ENCODE data around the gene SSX4B.
"Not testable (repeated sequence)": the region's sequence is repeated elsewhere in the genome, so short reads cannot be mapped to it uniquely, and the experiment has no call there.

The SSX4B gene

DNA sequence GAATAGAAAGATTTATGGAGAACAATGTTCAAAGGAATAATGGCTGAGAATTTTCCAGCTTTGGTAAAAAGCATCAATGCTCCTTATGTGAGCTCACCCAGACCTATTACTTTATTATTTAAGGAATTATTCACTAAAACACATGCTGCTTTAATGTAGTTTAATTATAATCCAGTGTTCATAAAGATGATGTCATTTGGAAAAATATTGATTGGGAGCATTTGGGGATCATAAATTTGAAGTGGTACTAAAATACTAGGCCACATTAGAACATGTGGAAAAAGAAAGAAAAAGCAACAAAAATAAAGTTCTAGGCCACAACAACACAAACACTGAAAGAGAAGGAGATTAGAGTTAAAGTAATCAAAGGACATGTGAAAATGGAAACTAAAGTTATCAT lies 38.3 kb upstream of the SSX4B start:
- no peak for TF ChIP-seq CTCF (IDR thresholded peaks at IDR 0.05; ENCODE audit: low read depth, low read length, missing control alignments)
- no peak overlapping the region for H3K4me3 ChIP-seq (ENCODE audit: low read depth, low read length)
- DNase-seq (ENCODE audit: low read depth) = no peak
- in situ Hi-C loops (cut with HindIII; ENCODE audit: low sequenced_read_pairs) = no loop called here

DNA sequence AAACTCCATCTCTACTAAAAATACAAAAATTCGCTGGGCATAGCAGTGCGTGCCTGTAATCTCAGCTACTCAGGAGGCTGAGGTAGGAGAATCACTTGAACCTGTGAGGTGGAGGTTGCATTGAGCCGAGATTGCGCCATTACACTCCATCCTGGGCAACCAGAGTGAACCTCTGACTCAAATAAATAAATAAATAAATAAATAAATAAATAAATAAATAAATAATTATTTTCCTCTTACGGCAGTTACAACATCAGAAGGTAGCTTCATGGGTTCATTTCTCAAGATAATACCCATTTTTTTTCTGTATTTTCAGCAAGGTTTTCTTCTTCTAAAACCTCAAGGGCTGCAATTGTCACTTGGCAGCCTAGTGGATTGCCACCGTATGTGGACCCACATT lies 35.4 kb upstream of the SSX4B start:
- H3K4me3 ChIP-seq (ENCODE audit: low read depth, low read length); in situ Hi-C loops (cut with HindIII; ENCODE audit: low sequenced_read_pairs); DNase-seq (ENCODE audit: low read depth): not testable (repeated sequence)

- DNase-seq (ENCODE audit: low read depth); in situ Hi-C loops (cut with HindIII; ENCODE audit: low sequenced_read_pairs); H3K4me3 ChIP-seq (ENCODE audit: low read depth, low read length): not testable (repeated sequence)
Measured at GRCh38 chrX:48433713-48434112, 22.0 kb upstream of the SSX4B start.

- DNase-seq (ENCODE audit: low read depth); H3K4me3 ChIP-seq (ENCODE audit: low read depth, low read length); in situ Hi-C loops (cut with HindIII; ENCODE audit: low sequenced_read_pairs): not testable (repeated sequence)
Measured at GRCh38 chrX:48430166-48430565, 18.4 kb upstream of the SSX4B start.

GRCh38 chrX:48429606-48430005 lies 17.8 kb upstream of the SSX4B start:
- in situ Hi-C loops (cut with HindIII; ENCODE audit: low sequenced_read_pairs); H3K4me3 ChIP-seq (ENCODE audit: low read depth, low read length); DNase-seq (ENCODE audit: low read depth): not testable (repeated sequence)

GRCh38 chrX:48427027-48427716 lies 15.4 kb upstream of the SSX4B start:
- H3K4me3 ChIP-seq (ENCODE audit: low read depth, low read length); in situ Hi-C loops (cut with HindIII; ENCODE audit: low sequenced_read_pairs); DNase-seq (ENCODE audit: low read depth): not testable (repeated sequence)

GRCh38 chrX:48397825-48398224 lies 13.9 kb downstream of the SSX4B start:
- DNase-seq (ENCODE audit: low read depth); H3K4me3 ChIP-seq (ENCODE audit: low read depth, low read length); in situ Hi-C loops (cut with HindIII; ENCODE audit: low sequenced_read_pairs): not testable (repeated sequence)

DNA sequence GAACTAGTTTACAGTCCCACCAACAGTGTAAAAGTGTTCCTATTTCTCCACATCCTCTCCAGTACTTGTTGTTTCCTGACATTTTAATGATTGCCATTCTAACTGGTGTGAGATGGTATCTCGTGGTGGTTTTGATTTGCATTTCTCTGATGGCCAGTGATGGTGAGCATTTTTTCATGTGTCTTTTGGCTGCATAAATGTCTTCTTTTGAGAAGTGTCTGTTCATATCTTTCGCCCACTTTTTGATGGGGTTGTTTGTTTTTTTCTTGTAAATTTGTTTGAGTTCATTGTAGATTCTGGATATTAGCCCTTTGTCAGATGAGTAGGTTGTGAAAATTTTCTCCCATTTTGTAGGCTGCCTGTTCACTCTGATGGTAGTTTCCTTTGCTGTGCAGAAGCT lies 14.8 kb downstream of the SSX4B start:
- H3K4me3 ChIP-seq (ENCODE audit: low read depth, low read length); in situ Hi-C loops (cut with HindIII; ENCODE audit: low sequenced_read_pairs); DNase-seq (ENCODE audit: low read depth): not testable (repeated sequence)

DNA sequence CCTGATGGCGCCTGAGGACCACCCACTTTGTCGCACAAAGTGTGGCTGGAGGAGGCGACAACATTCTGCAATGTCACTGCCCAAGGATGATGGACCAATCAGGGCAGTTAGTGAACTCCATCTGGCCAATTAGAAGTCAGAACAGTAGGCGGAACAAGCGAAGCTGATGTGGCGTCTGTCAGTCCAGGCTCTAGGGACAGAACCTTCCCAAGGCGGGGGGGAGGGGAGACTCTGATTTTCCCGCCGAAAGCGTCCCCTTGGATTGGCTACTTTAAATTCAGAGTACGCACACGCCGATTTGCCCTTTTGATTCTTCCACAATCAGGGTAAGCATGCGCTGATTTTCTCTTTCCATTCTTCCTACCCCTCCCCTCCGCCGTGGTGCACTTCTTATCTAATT lies 28.5 kb downstream of the SSX4B start, which contains the start of gene SSX4:
Gene SSX4 (plus strand): TSS at position 301 of the 400 bp plus-strand sequence. CDS start 515 bp downstream, outside the sequence.
- in situ Hi-C loops (cut with HindIII; ENCODE audit: low sequenced_read_pairs); DNase-seq (ENCODE audit: low read depth); H3K4me3 ChIP-seq (ENCODE audit: low read depth, low read length): not testable (repeated sequence)

DNA sequence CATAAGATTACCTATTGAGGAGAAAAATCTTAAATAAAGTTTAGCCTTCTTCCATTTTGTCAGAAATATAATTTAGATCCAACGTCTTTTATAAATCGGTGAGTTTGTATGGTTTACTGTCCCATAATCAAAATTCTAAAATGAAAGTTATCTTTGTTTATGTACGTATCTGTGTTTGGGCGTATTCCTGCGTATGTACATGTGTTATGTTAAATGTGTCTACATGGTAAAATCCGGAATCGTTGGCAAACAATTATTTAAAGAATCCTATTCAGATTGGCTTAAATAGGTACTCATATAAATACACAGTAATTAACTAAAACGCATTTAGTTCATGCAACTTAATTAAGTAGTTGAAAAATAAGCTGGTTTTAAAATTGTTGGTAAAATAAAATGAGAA lies 41.4 kb downstream of the SSX4B start:
- DNase-seq (ENCODE audit: low read depth); H3K4me3 ChIP-seq (ENCODE audit: low read depth, low read length); in situ Hi-C loops (cut with HindIII; ENCODE audit: low sequenced_read_pairs): not testable (repeated sequence)

DNA sequence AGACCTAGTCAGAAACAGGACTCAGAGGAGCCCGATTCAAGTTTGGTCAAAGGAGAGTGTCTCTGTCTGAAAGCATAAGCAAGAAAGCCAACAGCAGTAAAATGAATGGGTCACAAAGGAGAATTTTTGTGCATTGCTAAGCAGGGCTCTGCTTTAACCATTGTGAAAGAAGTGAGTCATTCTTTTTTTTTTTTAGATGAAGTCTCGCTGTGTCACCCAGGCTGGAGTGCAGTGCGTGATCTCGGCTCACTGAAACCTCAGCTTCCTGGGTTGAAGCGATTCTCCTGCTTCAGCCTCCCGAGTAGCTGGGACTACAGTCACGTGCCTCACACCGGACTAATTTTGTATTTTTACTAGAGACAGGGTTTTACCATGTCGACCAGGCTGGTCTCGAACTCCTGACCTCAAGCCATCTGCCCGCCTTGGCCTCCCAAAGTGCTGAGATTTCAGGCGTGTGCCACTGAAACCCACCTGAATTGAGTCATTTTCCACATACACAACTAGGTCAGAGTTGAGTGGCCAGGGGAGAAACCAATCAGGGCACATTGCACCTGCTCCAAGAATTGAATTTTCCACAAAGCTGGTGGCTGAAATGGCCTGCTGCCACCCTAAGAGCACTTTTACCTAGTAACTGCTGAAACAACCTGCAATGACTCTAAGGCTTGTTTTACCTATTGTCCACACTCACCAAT lies 43.9 kb downstream of the SSX4B start:
- H3K4me3 ChIP-seq (ENCODE audit: low read depth, low read length); in situ Hi-C loops (cut with HindIII; ENCODE audit: low sequenced_read_pairs); DNase-seq (ENCODE audit: low read depth): not testable (repeated sequence)

- H3K4me3 ChIP-seq (ENCODE audit: low read depth, low read length); DNase-seq (ENCODE audit: low read depth); in situ Hi-C loops (cut with HindIII; ENCODE audit: low sequenced_read_pairs): not testable (repeated sequence)
Measured at GRCh38 chrX:48359281-48359680, 52.5 kb downstream of the SSX4B start.

Data from astrocyte of the cerebellum (primary cell).